ENCODE results near the gene DPF1.
A peak's percentile ranks its signal among the peaks of the same experiment; 100 is the strongest.

The DPF1 gene

GRCh38 chr19:38204096-38204495 lies 19.9 kb downstream of the DPF1 start:
- Histone ChIP-seq H3K9me3 (replicated peaks in 1 of 11) (no peaks in the 10 kb centered on the region), H3K4me1 (peaks cover 0 to 5% (median 1%) of the 10 kb centered on the region in 10 experiments; a peak in 13 of 20 replicates), H3K4me3 (no peak overlapping the region), H3K4me2 (no peak overlapping the region), H3K9ac (no peak overlapping the region), H4K20me1 (peaks cover 0 to 11% (median 5%) of the 10 kb centered on the region in 11 experiments; a peak in 14 of 22 replicates), H3K27ac (no peak overlapping the region), H3K36me3 (peaks cover 0 to 49% (median 23%) of the 10 kb centered on the region in 11 experiments; a peak in 12 of 22 replicates), H3K27me3 (peaks cover 9 to 11% (median 10%) of the 10 kb centered on the region in 11 experiments)
- TF ChIP-seq Cebpa-rat (IDR thresholded peaks at IDR 0.05), result no peak

- TF ChIP-seq Cebpa-rat (IDR thresholded peaks at IDR 0.05), result no peak
- Histone ChIP-seq H3K4me1 (peaks cover 0 to 3% (median 0%) of the 10 kb centered on the region in 10 experiments; a peak in 2 of 20 replicates), H4K20me1 (peaks cover 0 to 2% (median 0%) of the 10 kb centered on the region in 11 experiments; a peak in 7 of 22 replicates), H3K27me3 (peaks cover under 1 to 2% (median 1%) of the 10 kb centered on the region in 11 experiments; a peak in 20 of 22 replicates), H3K36me3 (peaks cover 0 to 58% (median 23%) of the 10 kb centered on the region in 11 experiments; a peak in 12 of 22 replicates), H3K4me3 (no peak overlapping the region), H3K9me3 (replicated peaks in 1 of 11) (no peaks in the 10 kb centered on the region), H3K9ac (no peak overlapping the region), H3K27ac (no peak overlapping the region), H3K4me2 (no peak overlapping the region)
Measured at GRCh38 chr19:38203197-38203596, 20.8 kb downstream of the DPF1 start.

GRCh38 chr19:38202504-38202903 lies 21.5 kb downstream of the DPF1 start:
- H3K27ac ChIP-seq, result no peak overlapping the region
- no peak overlapping the region for H3K4me3 ChIP-seq
- H3K36me3 ChIP-seq, result peaks cover 0 to 63% (median 23%) of the 10 kb centered on the region in 11 experiments; a peak in 12 of 22 replicates
- no peak for TF ChIP-seq Cebpa-rat (IDR thresholded peaks at IDR 0.05)
- H3K9ac ChIP-seq, result no peak overlapping the region
- no peaks in the 10 kb centered on the region for H3K9me3 ChIP-seq (replicated peaks in 1 of 11)
- H3K4me1 ChIP-seq, result peaks cover 0 to 2% (median 0%) of the 10 kb centered on the region in 10 experiments; a peak in 2 of 20 replicates
- H3K27me3 ChIP-seq, result no peaks in the 10 kb centered on the region
- H3K4me2 ChIP-seq, result no peak overlapping the region
- no peaks in the 10 kb centered on the region; a peak in 4 of 22 replicates for H4K20me1 ChIP-seq

GRCh38 chr19:38201731-38202130 lies 22.3 kb downstream of the DPF1 start:
- Histone ChIP-seq H4K20me1 (no peaks in the 10 kb centered on the region; a peak in 3 of 22 replicates), H3K27ac (no peak overlapping the region), H3K4me1 (no peaks in the 10 kb centered on the region), H3K9ac (no peak overlapping the region), H3K27me3 (no peaks in the 10 kb centered on the region), H3K36me3 (peaks cover 0 to 59% (median 23%) of the 10 kb centered on the region in 11 experiments; a peak in 12 of 22 replicates), H3K4me3 (no peak overlapping the region), H3K9me3 (replicated peaks in 1 of 11) (no peaks in the 10 kb centered on the region), H3K4me2 (no peak overlapping the region)
- no peak for TF ChIP-seq Cebpa-rat (IDR thresholded peaks at IDR 0.05)

GRCh38 chr19:38199340-38199739 lies 24.7 kb downstream of the DPF1 start:
- Histone ChIP-seq H3K36me3 (peaks cover 0 to 64% (median 24%) of the 10 kb centered on the region in 11 experiments; a peak in 11 of 22 replicates), H3K9ac (no peak overlapping the region)

GRCh38 chr19:38197937-38198704 lies 25.9 kb downstream of the DPF1 start:
- Histone ChIP-seq H4K20me1 (no peaks in the 10 kb centered on the region; a peak in 1 of 22 replicates), H3K4me2 (no peak overlapping the region), H3K27me3 (no peaks in the 10 kb centered on the region)

More at GRCh38 chr19:38199340-38199739, 24.7 kb downstream of the DPF1 start:
- Histone ChIP-seq H3K27ac (no peak overlapping the region), H3K4me3 (no peak overlapping the region), H3K9me3 (replicated peaks in 1 of 11) (no peaks in the 10 kb centered on the region), H3K27me3 (no peaks in the 10 kb centered on the region), H3K4me2 (no peak overlapping the region), H3K4me1 (0 out of 20 replicates have a peak, but pooled peaks cover 0 to 3% (median 0%) of the 10 kb centered on the region in 10 experiments), H4K20me1 (no peaks in the 10 kb centered on the region; a peak in 2 of 22 replicates)
- TF ChIP-seq Cebpa-rat (IDR thresholded peaks at IDR 0.05), result no peak

GRCh38 chr19:38196948-38197656 lies 26.9 kb downstream of the DPF1 start:
- Histone ChIP-seq H3K9ac (no peak overlapping the region), H3K4me3 (no peak overlapping the region), H4K20me1 (no peaks in the 10 kb centered on the region; a peak in 1 of 22 replicates), H3K4me1 (peaks cover 7 to 17% (median 12%) of the 10 kb centered on the region in 10 experiments; a peak in 18 of 20 replicates), H3K27ac (no peak overlapping the region), H3K9me3 (replicated peaks in 1 of 11) (no peaks in the 10 kb centered on the region), H3K36me3 (peaks cover 0 to 54% (median 11%) of the 10 kb centered on the region in 11 experiments; a peak in 10 of 22 replicates), H3K27me3 (no peaks in the 10 kb centered on the region), H3K4me2 (no peak overlapping the region)
- no peak for TF ChIP-seq Cebpa-rat (IDR thresholded peaks at IDR 0.05)

More at GRCh38 chr19:38197937-38198704, 25.9 kb downstream of the DPF1 start:
- Histone ChIP-seq H3K4me1 (peaks cover 0 to 7% (median 2%) of the 10 kb centered on the region in 10 experiments; a peak in 9 of 20 replicates), H3K27ac (no peak overlapping the region), H3K9me3 (replicated peaks in 1 of 11) (no peaks in the 10 kb centered on the region), H3K36me3 (peaks cover 0 to 57% (median 17%) of the 10 kb centered on the region in 11 experiments; a peak in 11 of 22 replicates), H3K9ac (no peak overlapping the region), H3K4me3 (no peak overlapping the region)
- no peak for TF ChIP-seq Cebpa-rat (IDR thresholded peaks at IDR 0.05)

- peaks cover 7 to 20% (median 15%) of the 10 kb centered on the region in 10 experiments; a peak in 18 of 20 replicates for H3K4me1 ChIP-seq
- no peak overlapping the region for H3K4me3 ChIP-seq
- no peak overlapping the region for H3K9ac ChIP-seq
- H3K27me3 ChIP-seq, result no peaks in the 10 kb centered on the region
- no peaks in the 10 kb centered on the region for H3K9me3 ChIP-seq (replicated peaks in 1 of 11)
- peak overlapping the region in 3 of 11 experiments; percentile 25 to 52 (median 30); a peak in 4 of 22 replicates for H3K27ac ChIP-seq
- peaks cover 0 to 52% (median 9%) of the 10 kb centered on the region in 11 experiments; a peak in 10 of 22 replicates for H3K36me3 ChIP-seq
- no peaks in the 10 kb centered on the region for H4K20me1 ChIP-seq
- no peak for TF ChIP-seq Cebpa-rat (IDR thresholded peaks at IDR 0.05)
- no peak overlapping the region for H3K4me2 ChIP-seq
Measured at GRCh38 chr19:38196245-38196837, 27.7 kb downstream of the DPF1 start.

Measured in BLaER1 treated with 17β-estradiol and CSF1 and Interleukin-3, amounts not matched to agents 10 nM and 100 nM (cell line).